GM23338 (cell line): ENCODE results near the gene NUTM2E. TPM values are rescaled to one million over a fixed set of nuclear protein-coding genes. Genes with fewer than 3 reads are reported as not detected.
A peak's percentile ranks its signal among the peaks of the same experiment; 100 is the strongest.
"Not testable (repeated sequence)": the region's sequence is repeated elsewhere in the genome, so short reads cannot be mapped to it uniquely, and the experiment has no call there.

Experiments used
- ATAC-seq: fragments of 200-7000 bp; cut with Tn5 transposase; 3 replicates; pipeline ENCODE4 v1.9.1; 2020
- DNase-seq: peaks from one replicate; pipeline ENCODE4 v3.0.0-alpha.2; 2015; ENCODE audit warnings: low spot score
- H2AFZ ChIP-seq: fragments of 200-600 bp; sonication (generic); 2 replicates; pipeline ENCODE4 v1.8.0; 2016; ENCODE audit warnings: antibody characterized with exemption, mild to moderate bottlenecking, moderate library complexity
- H3F3A ChIP-seq: fragments of 200-600 bp; sonication (generic); replicated peaks from 2 replicates; pipeline ENCODE4 v1.8.0; 2017; ENCODE audit warnings: antibody characterized with exemption, mixed run types, low read depth
- H3K27ac ChIP-seq: fragments of 200-600 bp; sonication (generic); 2 replicates; pipeline ENCODE4 v1.6.1; 2016; ENCODE audit warnings: low read depth
- H3K27me3 ChIP-seq: fragments of 200-600 bp; sonication (generic); 2 replicates; pipeline ENCODE4 v1.8.0; 2016; ENCODE audit warnings: mild to moderate bottlenecking, mixed run types, moderate library complexity; ENCODE audit not compliant: insufficient read depth
- H3K36me3 ChIP-seq: fragments of 200-600 bp; sonication (generic); 2 replicates; pipeline ENCODE4 v1.8.0; 2016; ENCODE audit warnings: mild to moderate bottlenecking; ENCODE audit not compliant: insufficient read depth
- H3K4me1 ChIP-seq: fragments of 200-600 bp; sonication (generic); 2 replicates; pipeline ENCODE4 v1.8.0; 2016; ENCODE audit warnings: mild to moderate bottlenecking, moderate library complexity; ENCODE audit not compliant: insufficient read depth
- H3K4me2 ChIP-seq: fragments of 200-600 bp; sonication (generic); 2 replicates; pipeline ENCODE4 v1.7.1; 2017; ENCODE audit warnings: mixed run types
- H3K4me3 ChIP-seq: fragments of 200-600 bp; sonication (generic); 2 replicates; pipeline ENCODE4 v1.6.1; 2016; ENCODE audit warnings: mixed run types
- H3K79me2 ChIP-seq: fragments of 200-600 bp; sonication (generic); replicated peaks from 2 replicates; pipeline ENCODE4 v1.8.0; 2017; ENCODE audit warnings: mild to moderate bottlenecking; ENCODE audit not compliant: insufficient read depth
- H3K9me2 ChIP-seq: fragments of 200-600 bp; sonication (generic); 2 replicates; pipeline ENCODE4 v1.8.0; 2017; ENCODE audit not compliant: insufficient read depth
- H4K20me1 ChIP-seq: fragments of 200-600 bp; sonication (generic); replicated peaks from 2 replicates; pipeline ENCODE4 v1.8.0; 2017; ENCODE audit warnings: mild to moderate bottlenecking; ENCODE audit not compliant: insufficient read depth
- H3K27ac Mint-ChIP-seq: 2 replicates; pipeline ENCODE4 v1.8.0; 2020; ENCODE audit warnings: inconsistent platforms, mild to moderate bottlenecking, moderate library complexity, mixed read lengths
- H3K27me3 Mint-ChIP-seq: 3 replicates; pipeline ENCODE4 v1.8.0; 2022; ENCODE audit warnings: low read depth, mild to moderate bottlenecking, moderate library complexity, mixed read lengths, inconsistent platforms; ENCODE audit not compliant: insufficient read depth, poor library complexity
- H3K36me3 Mint-ChIP-seq: 3 replicates; pipeline ENCODE4 v1.8.0; 2021; ENCODE audit warnings: low read depth, mild to moderate bottlenecking, inconsistent platforms, moderate library complexity, mixed read lengths
- H3K4me1 Mint-ChIP-seq: 3 replicates; pipeline ENCODE4 v1.8.0; 2020; ENCODE audit warnings: mild to moderate bottlenecking, inconsistent platforms, mixed read lengths
- H3K4me3 Mint-ChIP-seq: 3 replicates; pipeline ENCODE4 v1.8.0; 2021; ENCODE audit warnings: moderate library complexity, mild to moderate bottlenecking, inconsistent platforms, mixed read lengths
- H3K9me3 Mint-ChIP-seq: 3 replicates; pipeline ENCODE4 v1.8.0; 2020; ENCODE audit warnings: moderate library complexity, mild to moderate bottlenecking, inconsistent platforms, mixed read lengths
- polyA plus RNA-seq: library from polyadenylated mRNA; unstranded; fragments of >200 nt; fragmentation: Nextera tagmentation; extraction: Ambion mirVana; gene quantifications from 2 replicates; pipeline ENCODE4 v1.2.1, GENCODE V29; 2016
- total RNA-seq: library from RNA; depleted of rRNA; stranded (reverse); fragments of >200 nt; shearing (Covaris generic); gene quantifications from 2 replicates; pipeline ENCODE4 v1.2.3, GENCODE V29; 2014

The NUTM2E gene
- total and polyA plus RNA-seq, 2 experiments from 2014 or later, result 0.18 TPM; not detected in 1

DNA sequence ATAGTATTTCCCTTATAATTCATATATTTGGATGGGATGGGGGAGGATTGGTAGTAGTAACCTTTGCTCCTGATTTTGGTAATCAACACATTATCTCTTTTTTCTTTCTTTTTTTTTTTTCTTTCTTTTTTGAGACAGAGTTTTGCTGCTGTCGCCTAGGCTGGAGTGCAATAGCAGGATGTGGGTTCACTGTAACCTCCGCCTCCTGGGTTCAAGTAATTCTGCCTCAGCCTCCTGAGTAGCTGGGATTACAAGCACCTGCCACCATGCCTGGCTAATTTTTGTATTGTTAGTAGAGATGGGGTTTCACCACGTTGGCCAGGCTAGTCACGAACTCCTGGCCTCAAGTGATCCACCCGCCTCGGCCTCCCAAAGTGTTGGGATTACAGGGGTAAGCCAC, 3.2 kb upstream of the NUTM2E start:
- H3K27ac Mint-ChIP-seq, H3K9me3 Mint-ChIP-seq, H3K4me3 ChIP-seq, H2AFZ ChIP-seq, H3K36me3 ChIP-seq, H3K4me1 Mint-ChIP-seq, H4K20me1 ChIP-seq, ATAC-seq, H3K36me3 Mint-ChIP-seq, H3K27me3 ChIP-seq, H3K27ac ChIP-seq, H3K27me3 Mint-ChIP-seq, H3K4me3 Mint-ChIP-seq, H3K4me2 ChIP-seq, H3K9me2 ChIP-seq, H3K4me1 ChIP-seq, H3F3A ChIP-seq, DNase-seq: not testable (repeated sequence)
- H3K79me2 ChIP-seq, result peaks cover 41% of the 10 kb centered on the region

DNA sequence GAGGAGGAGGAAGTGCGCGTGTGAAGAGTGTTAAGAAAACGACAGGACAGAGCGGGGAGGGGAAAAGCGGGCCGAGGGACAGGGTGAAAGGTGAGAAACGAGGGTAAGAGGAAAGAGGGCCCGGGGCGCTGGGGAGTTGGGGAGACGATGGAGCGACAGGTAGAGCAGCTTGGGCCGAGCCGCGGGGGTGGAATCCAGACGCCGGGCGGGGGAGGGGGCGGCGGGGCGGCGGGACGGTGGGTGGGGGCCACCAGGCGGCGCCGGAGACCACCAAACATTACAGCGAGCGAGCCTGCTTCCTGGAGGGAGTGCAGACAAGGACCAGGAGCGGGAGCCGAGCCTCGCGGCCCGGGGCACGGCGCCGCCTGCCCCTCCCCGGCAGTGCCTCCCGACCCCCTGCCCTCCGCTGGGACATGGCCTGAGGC, 940 bp upstream of the NUTM2E start:
- not testable (repeated sequence) for H3K9me2 ChIP-seq, H3K27ac Mint-ChIP-seq, H3K9me3 Mint-ChIP-seq, H3K36me3 Mint-ChIP-seq, H3K4me1 ChIP-seq, H3F3A ChIP-seq, H4K20me1 ChIP-seq, H3K4me1 Mint-ChIP-seq, H3K27me3 Mint-ChIP-seq, H2AFZ ChIP-seq, H3K27me3 ChIP-seq, H3K27ac ChIP-seq, H3K36me3 ChIP-seq
- Histone ChIP-seq H3K79me2 (peaks cover 46% of the 10 kb centered on the region), H3K4me3 (peak overlapping the region; percentile 60), H3K4me2 (peak overlapping the region; percentile 85; the same call in 1 of the 2 replicates)
- DNase-seq, result peak; percentile 56
- peak; percentile 65 for ATAC-seq
- H3K4me3 Mint-ChIP-seq, result peak overlapping the region; percentile 88

DNA sequence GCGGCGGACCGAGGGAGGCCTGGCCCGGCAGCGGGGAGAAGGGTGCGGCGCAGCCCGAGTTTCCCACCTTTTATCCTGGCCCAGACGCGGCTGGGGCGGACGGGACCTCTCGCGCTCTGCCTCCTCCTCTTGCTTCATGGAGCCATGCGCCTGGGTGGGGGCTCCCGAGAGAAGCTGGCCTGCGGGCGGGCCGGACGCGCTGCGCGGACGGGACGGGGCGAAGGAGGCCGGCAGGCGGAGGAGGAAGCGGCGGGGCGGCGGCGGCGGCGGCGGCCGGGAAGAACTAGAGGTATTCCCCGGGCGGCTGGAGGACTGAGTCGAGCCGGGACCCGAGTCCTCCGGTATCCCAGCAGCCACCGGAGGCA, 426 bp upstream of the NUTM2E start:
- H3K36me3 Mint-ChIP-seq, H2AFZ ChIP-seq, H3K27ac ChIP-seq, H4K20me1 ChIP-seq, H3K9me3 Mint-ChIP-seq, H3F3A ChIP-seq, H3K27ac Mint-ChIP-seq, H3K27me3 ChIP-seq, H3K9me2 ChIP-seq, H3K27me3 Mint-ChIP-seq, ATAC-seq, H3K36me3 ChIP-seq, H3K4me1 ChIP-seq, H3K4me1 Mint-ChIP-seq: not testable (repeated sequence)
- H3K4me3 ChIP-seq, result peak overlapping the region; percentile 60
- peak overlapping the region; percentile 74; the same call in 2 of the 3 replicates for H3K4me3 Mint-ChIP-seq
- DNase-seq, result peak; percentile 1
- H3K79me2 ChIP-seq, result peaks cover 43% of the 10 kb centered on the region
- H3K4me2 ChIP-seq, result peak overlapping the region; percentile 57; the same call in 1 of the 2 replicates

DNA sequence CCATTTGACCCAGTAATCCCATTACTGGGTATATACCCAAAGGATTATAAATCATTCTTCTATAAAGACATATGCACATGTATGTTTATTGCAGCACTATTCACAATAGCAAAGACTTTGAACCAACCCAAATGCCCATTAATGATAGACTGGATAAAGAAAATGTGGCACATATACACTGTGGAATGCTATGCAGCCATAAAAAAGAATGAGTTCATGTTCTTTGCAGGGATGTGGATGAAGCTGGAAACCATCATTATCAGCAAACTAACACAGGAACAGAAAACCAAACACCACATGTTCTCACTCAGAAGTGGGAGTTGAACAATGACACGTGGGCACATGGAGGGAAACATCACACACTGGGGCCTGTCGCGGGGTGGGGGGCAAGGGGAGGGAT, 7.3 kb downstream of the NUTM2E start:
- H3K79me2 ChIP-seq, H3K9me3 Mint-ChIP-seq, H3K4me1 ChIP-seq, H3K27me3 Mint-ChIP-seq, H3K36me3 Mint-ChIP-seq, H3K4me1 Mint-ChIP-seq, H2AFZ ChIP-seq, H3F3A ChIP-seq, H3K27me3 ChIP-seq, H3K27ac Mint-ChIP-seq, H3K4me3 ChIP-seq, H4K20me1 ChIP-seq, ATAC-seq, H3K4me2 ChIP-seq, DNase-seq, H3K4me3 Mint-ChIP-seq, H3K36me3 ChIP-seq, H3K9me2 ChIP-seq, H3K27ac ChIP-seq: not testable (repeated sequence)

DNA sequence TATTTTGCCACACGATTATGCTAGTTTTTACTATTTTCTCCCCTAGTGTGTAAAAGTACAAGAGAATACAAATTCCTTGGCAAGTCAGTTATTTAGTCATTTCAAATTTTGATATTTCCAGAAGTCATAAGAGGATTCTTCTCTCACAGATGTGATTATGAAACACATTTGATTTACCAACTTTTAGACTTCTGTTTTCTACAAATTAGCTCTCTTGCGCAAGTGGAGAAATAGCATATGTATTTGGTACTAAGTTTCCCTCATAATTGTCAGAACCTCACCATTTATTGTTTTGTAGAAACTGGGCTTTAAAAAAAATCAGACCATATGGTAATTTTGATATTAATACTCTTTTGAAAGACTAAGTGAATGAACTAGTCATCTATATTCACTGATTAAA, 9.4 kb downstream of the NUTM2E start:
- not testable (repeated sequence) for H2AFZ ChIP-seq, H3K9me2 ChIP-seq, H3K27ac Mint-ChIP-seq, H3K4me3 Mint-ChIP-seq, H4K20me1 ChIP-seq, H3K27ac ChIP-seq, H3K36me3 ChIP-seq, H3K4me3 ChIP-seq, ATAC-seq, H3F3A ChIP-seq, DNase-seq, H3K9me3 Mint-ChIP-seq, H3K4me1 ChIP-seq, H3K4me1 Mint-ChIP-seq, H3K27me3 Mint-ChIP-seq, H3K27me3 ChIP-seq, H3K79me2 ChIP-seq, H3K4me2 ChIP-seq, H3K36me3 Mint-ChIP-seq

DNA sequence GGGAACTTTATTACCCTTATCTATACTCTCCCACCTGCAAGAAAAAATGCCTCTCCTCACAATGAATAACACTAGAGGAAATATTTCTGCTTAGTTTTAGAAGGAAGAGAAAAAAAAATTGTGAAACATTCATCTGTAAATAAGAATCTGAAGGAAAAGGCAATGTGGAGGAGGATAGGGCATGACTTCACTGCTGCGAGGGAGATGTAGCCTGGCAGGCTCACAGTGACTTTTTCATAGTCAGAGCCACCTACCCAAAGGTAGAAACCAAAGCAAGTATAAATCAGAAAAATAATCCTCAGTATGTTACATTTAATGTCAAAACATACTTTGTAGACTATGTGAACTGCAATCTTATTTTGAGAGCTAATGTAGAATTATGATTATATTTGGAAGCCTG, 10.4 kb downstream of the NUTM2E start:
- not testable (repeated sequence) for H3K4me3 Mint-ChIP-seq, H3K36me3 Mint-ChIP-seq, H3K27ac Mint-ChIP-seq, H3K27ac ChIP-seq, H3K79me2 ChIP-seq, H3K9me2 ChIP-seq, H3K4me1 ChIP-seq, H3K4me2 ChIP-seq, H4K20me1 ChIP-seq, H2AFZ ChIP-seq, H3K27me3 Mint-ChIP-seq, H3F3A ChIP-seq, H3K27me3 ChIP-seq, H3K4me3 ChIP-seq, H3K4me1 Mint-ChIP-seq, DNase-seq, ATAC-seq, H3K9me3 Mint-ChIP-seq, H3K36me3 ChIP-seq

DNA sequence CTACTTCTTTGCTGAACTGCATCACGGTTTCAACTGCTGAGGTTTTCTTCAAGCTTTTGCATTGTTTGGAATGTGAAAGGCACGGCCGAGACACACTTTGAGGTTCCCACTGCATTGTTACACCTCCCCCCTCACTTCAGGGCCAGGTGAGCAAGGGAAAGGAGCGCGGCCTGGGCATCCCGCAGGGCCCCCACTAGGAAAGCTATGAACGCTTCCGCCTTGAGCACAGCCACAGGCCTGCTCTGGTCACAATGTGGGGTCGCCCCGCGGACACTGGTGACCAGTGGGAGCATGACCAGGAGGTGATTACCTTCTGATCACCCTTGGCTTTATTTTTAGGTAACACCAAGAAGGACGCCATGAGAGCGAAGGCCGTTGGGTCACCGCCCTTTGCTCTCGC, 11.9 kb downstream of the NUTM2E start:
- H3K4me3 ChIP-seq, H3K4me1 ChIP-seq, H2AFZ ChIP-seq, H3K36me3 Mint-ChIP-seq, H3K4me2 ChIP-seq, H3K27ac Mint-ChIP-seq, H3K9me2 ChIP-seq, H3K9me3 Mint-ChIP-seq, H3F3A ChIP-seq, H3K27me3 ChIP-seq, H3K4me1 Mint-ChIP-seq, H3K27ac ChIP-seq, H3K27me3 Mint-ChIP-seq, H3K4me3 Mint-ChIP-seq, H4K20me1 ChIP-seq, H3K79me2 ChIP-seq, H3K36me3 ChIP-seq: not testable (repeated sequence)
- DNase-seq (peak; percentile 3), ATAC-seq (peak; percentile 65)
